ENCODE data around the gene SF3A1. TPM values are rescaled to one million over a fixed set of nuclear protein-coding genes. Genes with fewer than 3 reads are reported as not detected.

SF3A1 gene
- total and polyA plus RNA-seq, 2 of the 13 experiments (the other 11 are each of a cell fraction or from before 2014, with no cell fraction given) = 10.0 to 22.0 TPM

- TF ChIP-seq SETDB1 (CRISPR knock-in tag; IDR thresholded peaks at IDR 0.05; ENCODE audit: borderline replicate concordance) (no peak), NR2F2 (IDR thresholded peaks at IDR 0.05; ENCODE audit: borderline replicate concordance, low read depth) (no peak), ZNF740 (CRISPR knock-in tag; IDR thresholded peaks at IDR 0.05) (no peak), YEATS2 (CRISPR knock-in tag; IDR thresholded peaks at IDR 0.05; ENCODE audit: borderline replicate concordance) (peak; percentile 86), ZNF121 (CRISPR knock-in tag; IDR thresholded peaks at IDR 0.05) (no peak), CERS6 (CRISPR knock-in tag; IDR thresholded peaks at IDR 0.05) (no peak), ZNF687 (CRISPR knock-in tag; IDR thresholded peaks at IDR 0.05) (peak; percentile 87), ZNF639 (CRISPR knock-in tag; conservative IDR thresholded peaks at IDR 0.05) (0 out of 2 replicates have a peak, but pooled peaks have one; percentile 61), ZBTB4 (CRISPR knock-in tag; IDR thresholded peaks at IDR 0.05; ENCODE audit: borderline replicate concordance) (no peak), SMAD1 (CRISPR knock-in tag; IDR thresholded peaks at IDR 0.05; ENCODE audit: borderline replicate concordance, low read depth) (0 out of 2 replicates have a peak, but pooled peaks have one; percentile 53), ARNT2 (CRISPR knock-in tag; IDR thresholded peaks at IDR 0.05; ENCODE audit: low read depth) (peak; percentile 91), SP1 (IDR thresholded peaks at IDR 0.05) (no peak), SP1 (CRISPR knock-in tag; IDR thresholded peaks at IDR 0.05) (peak; percentile 58), ZNF510 (CRISPR knock-in tag; IDR thresholded peaks at IDR 0.05; ENCODE audit: low read depth) (0 out of 2 replicates have a peak, but pooled peaks have one; percentile 29), TFDP2 (CRISPR knock-in tag; IDR thresholded peaks at IDR 0.05) (no peak; the same call in 1 of the 2 replicates), SRSF9 (IDR thresholded peaks at IDR 0.05; ENCODE audit: borderline replicate concordance, insufficient read depth, low read depth, low read length, poor library complexity, severe bottlenecking) (no peak), HMG20A (CRISPR knock-in tag; IDR thresholded peaks at IDR 0.05; ENCODE audit: borderline replicate concordance) (no peak)
These were observed at the start of gene SF3A1, which contains the start of gene CCDC157 (continued) for GRCh38 chr22:30356449-30357235.
